ENCODE data around the gene ABCA8.
"Not testable (repeated sequence)": the region's sequence is repeated elsewhere in the genome, so short reads cannot be mapped to it uniquely, and the experiment has no call there.

ABCA8 gene

GRCh38 chr17:68834328-68834836, 120.8 kb downstream of the ABCA8 start:
- no peak for DNase-seq (ENCODE audit: extremely low read depth in 1 of 2, low read depth in 1 of 2)

GRCh38 chr17:68832109-68832802, 122.9 kb downstream of the ABCA8 start:
- no peak for DNase-seq (ENCODE audit: extremely low read depth in 1 of 2, low read depth in 1 of 2)

DNA sequence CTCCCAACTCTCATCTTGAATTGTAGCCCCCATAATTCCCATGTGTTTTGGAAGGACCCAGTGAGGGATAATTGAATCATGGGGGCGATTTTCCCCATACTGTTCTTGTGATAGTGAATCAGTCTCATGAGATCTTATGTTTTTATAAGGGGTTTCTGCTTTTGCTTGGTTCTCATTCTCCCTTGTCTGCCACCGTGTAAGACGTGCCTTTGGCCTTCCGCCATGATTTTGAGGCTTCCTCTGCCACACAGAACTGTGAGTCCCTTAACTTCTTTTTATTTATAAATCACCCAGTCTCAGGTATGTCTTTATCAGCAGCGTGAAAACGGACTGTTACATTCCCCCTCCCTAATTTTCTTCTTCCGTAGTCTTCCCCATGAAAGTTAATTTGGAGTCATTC, 124.0 kb downstream of the ABCA8 start:
- no peak for DNase-seq (ENCODE audit: extremely low read depth in 1 of 2, low read depth in 1 of 2)

DNA sequence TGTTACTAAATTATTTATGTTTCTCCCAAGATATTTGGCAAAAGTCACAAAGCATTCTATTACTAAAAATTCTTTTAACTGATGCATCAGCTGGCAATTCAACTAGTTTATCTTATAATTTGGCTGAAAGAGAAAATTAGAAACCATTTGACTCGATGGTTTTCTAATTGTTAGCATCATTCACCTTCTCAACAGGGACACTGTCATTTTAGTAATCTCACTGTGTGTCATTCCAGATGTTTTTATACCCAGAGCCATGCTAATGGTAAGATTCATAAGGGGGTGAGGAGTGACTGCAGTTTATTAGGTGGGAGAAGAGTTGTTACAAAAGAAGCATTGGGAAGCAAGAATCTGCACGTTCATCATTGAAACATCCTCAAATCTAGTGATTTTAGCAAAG, 124.9 kb downstream of the ABCA8 start:
- DNase-seq (ENCODE audit: extremely low read depth in 1 of 2, low read depth in 1 of 2), result no peak

GRCh38 chr17:68829211-68829610, 126.0 kb downstream of the ABCA8 start:
- DNase-seq (ENCODE audit: extremely low read depth in 1 of 2, low read depth in 1 of 2), result no peak

GRCh38 chr17:68824707-68825106, 130.5 kb downstream of the ABCA8 start:
- DNase-seq (ENCODE audit: extremely low read depth in 1 of 2, low read depth in 1 of 2), result no peak

DNA sequence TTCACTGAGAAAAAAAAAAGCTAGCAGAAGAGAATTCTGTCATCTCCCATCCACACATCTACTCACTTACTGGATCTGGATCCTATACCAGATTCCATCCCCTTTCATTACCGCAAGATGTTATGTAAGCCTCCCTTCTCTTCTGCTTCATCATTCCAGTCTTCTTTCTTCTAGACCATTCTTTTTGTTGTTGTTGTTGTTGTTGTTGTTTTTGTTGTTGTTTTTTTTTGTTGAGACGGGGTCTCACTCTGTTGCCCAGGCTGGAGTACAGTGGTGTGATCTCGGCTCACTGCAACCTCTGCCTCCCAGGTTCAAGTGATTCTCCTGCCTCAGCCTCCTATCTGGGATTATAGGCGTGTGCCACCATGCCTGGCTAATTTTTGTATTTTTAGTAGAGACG, 131.0 kb downstream of the ABCA8 start:
- DNase-seq (ENCODE audit: extremely low read depth in 1 of 2, low read depth in 1 of 2), result not testable (repeated sequence)

DNA sequence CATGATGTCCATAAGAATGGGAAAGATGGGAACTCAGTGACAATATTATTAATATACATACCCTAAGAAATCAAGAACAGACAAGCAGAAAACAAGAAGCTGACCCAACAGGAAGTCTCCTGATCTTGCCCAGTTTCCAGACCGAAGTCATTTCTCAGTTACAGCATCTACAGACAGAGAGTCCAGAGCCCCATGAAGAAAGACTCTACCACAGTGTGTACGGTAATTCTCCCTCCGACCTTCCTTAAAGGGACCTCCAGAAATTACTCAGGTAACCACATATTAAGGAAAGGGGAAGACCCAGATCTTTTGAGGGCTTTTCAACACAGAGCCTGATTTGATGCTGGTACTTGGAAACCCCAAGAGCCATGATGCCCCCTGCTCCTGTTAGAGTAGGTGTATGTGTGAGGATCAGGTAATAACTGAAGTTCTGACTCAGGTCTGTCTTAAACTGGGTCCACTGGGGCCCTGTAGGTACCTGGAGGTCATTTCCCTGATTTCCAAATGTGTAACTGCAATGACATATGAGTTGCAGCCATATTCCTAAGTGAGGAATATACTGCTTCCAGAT, 132.4 kb downstream of the ABCA8 start:
- DNase-seq (ENCODE audit: extremely low read depth in 1 of 2, low read depth in 1 of 2), result no peak

GRCh38 chr17:68821860-68822696, 133.1 kb downstream of the ABCA8 start:
- DNase-seq (ENCODE audit: extremely low read depth in 1 of 2, low read depth in 1 of 2), result no peak

GRCh38 chr17:68820825-68821481, 134.2 kb downstream of the ABCA8 start:
- DNase-seq (ENCODE audit: extremely low read depth in 1 of 2, low read depth in 1 of 2), result no peak

GRCh38 chr17:68820476-68820824, 134.7 kb downstream of the ABCA8 start:
- DNase-seq (ENCODE audit: extremely low read depth in 1 of 2, low read depth in 1 of 2), result no peak

- no peak for DNase-seq (ENCODE audit: extremely low read depth in 1 of 2, low read depth in 1 of 2)
Measured at GRCh38 chr17:68819465-68819864, 135.7 kb downstream of the ABCA8 start.
